ENCODE measurements around the gene FBXO24.

FBXO24 gene

DNA sequence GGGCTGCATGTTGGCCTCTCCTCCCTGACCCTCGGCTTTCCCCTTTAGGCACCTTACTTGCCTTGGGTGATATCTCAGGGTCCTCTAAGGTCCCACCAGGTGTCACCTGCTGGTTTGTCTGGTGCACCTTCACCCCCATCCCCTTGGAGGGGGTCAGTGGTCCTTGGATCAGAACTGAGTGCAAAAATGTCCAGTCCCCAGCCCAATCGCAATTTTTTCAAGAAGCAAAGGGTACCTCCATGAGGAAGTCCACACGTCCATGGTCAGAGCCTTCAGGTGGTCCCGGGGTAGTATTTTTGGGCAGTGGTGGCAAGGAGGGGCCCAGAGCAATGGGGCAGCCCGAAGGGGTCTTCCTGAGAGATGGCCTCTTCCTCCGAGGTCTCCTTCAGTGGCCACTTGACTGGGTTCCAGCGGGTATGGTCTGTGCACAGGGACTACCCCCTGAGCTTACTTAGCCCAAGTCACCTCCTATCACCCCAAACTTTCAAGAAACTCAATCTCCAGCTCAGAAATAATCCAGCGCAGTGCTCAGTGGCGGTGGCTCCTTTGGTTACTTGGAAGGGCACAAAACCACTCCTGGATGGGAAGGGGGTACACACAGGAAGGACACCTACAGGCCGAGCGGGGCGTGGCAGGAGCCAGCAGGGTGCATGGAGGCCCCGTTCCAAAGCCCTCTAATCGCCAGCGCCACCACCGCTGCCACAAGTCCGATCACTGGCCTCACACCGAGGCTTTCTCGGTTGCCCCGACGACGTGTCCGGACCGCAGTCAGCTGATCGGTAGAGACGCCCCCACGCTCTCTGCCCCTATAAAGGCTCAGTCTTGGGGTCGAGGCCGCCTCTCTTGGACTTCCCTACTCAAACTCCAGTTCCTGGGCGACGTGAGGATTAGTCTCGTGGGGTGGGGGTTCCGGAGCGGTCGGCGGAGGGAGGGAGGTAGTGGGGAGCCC lies 17.0 kb upstream of the FBXO24 start (continued):
- TF ChIP-seq ZNF398 (tag by site-specific recombination; IDR thresholded peaks at IDR 0.05) = 0 out of 2 replicates have a peak, but pooled peaks have one; percentile 30
- TF ChIP-seq, protein P1, sequence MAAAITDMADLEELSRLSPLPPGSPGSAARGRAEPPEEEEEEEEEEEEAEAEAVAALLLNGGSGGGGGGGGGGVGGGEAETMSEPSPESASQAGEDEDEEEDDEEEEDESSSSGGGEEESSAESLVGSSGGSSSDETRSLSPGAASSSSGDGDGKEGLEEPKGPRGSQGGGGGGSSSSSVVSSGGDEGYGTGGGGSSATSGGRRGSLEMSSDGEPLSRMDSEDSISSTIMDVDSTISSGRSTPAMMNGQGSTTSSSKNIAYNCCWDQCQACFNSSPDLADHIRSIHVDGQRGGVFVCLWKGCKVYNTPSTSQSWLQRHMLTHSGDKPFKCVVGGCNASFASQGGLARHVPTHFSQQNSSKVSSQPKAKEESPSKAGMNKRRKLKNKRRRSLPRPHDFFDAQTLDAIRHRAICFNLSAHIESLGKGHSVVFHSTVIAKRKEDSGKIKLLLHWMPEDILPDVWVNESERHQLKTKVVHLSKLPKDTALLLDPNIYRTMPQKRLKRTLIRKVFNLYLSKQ (tag by site-specific recombination; IDR thresholded peaks at IDR 0.05; ENCODE audit: borderline replicate concordance) = no peak
- TF ChIP-seq ZNF394 (tag by site-specific recombination; IDR thresholded peaks at IDR 0.05; ENCODE audit: borderline replicate concordance) = 0 out of 2 replicates have a peak, but pooled peaks have one; percentile 32
- peak; percentile 48 for TF ChIP-seq SP2 (tag by site-specific recombination; IDR thresholded peaks at IDR 0.05)
- 0 out of 2 replicates have a peak, but pooled peaks have one; percentile 9 for TF ChIP-seq ZNF580 (tag by site-specific recombination; IDR thresholded peaks at IDR 0.05)
- TF ChIP-seq, protein P2, sequence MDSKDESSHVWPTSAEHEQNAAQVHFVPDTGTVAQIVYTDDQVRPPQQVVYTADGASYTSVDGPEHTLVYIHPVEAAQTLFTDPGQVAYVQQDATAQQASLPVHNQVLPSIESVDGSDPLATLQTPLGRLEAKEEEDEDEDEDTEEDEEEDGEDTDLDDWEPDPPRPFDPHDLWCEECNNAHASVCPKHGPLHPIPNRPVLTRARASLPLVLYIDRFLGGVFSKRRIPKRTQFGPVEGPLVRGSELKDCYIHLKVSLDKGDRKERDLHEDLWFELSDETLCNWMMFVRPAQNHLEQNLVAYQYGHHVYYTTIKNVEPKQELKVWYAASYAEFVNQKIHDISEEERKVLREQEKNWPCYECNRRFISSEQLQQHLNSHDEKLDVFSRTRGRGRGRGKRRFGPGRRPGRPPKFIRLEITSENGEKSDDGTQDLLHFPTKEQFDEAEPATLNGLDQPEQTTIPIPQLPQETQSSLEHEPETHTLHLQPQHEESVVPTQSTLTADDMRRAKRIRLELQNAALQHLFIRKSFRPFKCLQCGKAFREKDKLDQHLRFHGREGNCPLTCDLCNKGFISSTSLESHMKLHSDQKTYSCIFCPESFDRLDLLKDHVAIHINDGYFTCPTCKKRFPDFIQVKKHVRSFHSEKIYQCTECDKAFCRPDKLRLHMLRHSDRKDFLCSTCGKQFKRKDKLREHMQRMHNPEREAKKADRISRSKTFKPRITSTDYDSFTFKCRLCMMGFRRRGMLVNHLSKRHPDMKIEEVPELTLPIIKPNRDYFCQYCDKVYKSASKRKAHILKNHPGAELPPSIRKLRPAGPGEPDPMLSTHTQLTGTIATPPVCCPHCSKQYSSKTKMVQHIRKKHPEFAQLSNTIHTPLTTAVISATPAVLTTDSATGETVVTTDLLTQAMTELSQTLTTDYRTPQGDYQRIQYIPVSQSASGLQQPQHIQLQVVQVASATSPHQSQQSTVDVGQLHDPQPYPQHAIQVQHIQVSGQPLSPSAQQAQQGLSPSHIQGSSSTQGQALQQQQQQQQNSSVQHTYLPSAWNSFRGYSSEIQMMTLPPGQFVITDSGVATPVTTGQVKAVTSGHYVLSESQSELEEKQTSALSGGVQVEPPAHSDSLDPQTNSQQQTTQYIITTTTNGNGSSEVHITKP (tag by site-specific recombination; IDR thresholded peaks at IDR 0.05) = peak; percentile 52; the same call in 1 of the 2 replicates
- TF ChIP-seq GLIS1 (tag by site-specific recombination; IDR thresholded peaks at IDR 0.05) = no peak
- TF ChIP-seq ZNF792 (tag by site-specific recombination; IDR thresholded peaks at IDR 0.05) = no peak
- TF ChIP-seq, protein P3, sequence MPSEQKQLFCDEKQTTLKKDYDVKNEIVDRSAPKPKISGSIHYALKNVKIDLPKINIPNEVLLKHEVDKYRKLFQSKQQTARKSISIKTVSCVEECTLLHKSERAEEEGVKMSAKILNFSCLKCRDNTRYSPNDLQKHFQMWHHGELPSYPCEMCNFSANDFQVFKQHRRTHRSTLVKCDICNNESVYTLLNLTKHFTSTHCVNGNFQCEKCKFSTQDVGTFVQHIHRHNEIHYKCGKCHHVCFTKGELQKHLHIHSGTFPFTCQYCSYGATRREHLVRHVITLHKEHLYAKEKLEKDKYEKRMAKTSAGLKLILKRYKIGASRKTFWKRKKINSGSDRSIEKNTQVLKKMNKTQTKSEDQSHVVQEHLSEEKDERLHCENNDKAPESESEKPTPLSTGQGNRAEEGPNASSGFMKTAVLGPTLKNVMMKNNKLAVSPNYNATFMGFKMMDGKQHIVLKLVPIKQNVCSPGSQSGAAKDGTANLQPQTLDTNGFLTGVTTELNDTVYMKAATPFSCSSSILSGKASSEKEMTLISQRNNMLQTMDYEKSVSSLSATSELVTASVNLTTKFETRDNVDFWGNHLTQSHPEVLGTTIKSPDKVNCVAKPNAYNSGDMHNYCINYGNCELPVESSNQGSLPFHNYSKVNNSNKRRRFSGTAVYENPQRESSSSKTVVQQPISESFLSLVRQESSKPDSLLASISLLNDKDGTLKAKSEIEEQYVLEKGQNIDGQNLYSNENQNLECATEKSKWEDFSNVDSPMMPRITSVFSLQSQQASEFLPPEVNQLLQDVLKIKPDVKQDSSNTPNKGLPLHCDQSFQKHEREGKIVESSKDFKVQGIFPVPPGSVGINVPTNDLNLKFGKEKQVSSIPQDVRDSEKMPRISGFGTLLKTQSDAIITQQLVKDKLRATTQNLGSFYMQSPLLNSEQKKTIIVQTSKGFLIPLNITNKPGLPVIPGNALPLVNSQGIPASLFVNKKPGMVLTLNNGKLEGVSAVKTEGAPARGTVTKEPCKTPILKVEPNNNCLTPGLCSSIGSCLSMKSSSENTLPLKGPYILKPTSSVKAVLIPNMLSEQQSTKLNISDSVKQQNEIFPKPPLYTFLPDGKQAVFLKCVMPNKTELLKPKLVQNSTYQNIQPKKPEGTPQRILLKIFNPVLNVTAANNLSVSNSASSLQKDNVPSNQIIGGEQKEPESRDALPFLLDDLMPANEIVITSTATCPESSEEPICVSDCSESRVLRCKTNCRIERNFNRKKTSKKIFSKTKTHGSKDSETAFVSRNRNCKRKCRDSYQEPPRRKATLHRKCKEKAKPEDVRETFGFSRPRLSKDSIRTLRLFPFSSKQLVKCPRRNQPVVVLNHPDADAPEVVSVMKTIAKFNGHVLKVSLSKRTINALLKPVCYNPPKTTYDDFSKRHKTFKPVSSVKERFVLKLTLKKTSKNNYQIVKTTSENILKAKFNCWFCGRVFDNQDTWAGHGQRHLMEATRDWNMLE (tag by site-specific recombination; conservative IDR thresholded peaks at IDR 0.05; ENCODE audit: low read depth) = no peak
- no peak for TF ChIP-seq ZFP41 (tag by site-specific recombination; IDR thresholded peaks at IDR 0.05; ENCODE audit: borderline replicate concordance)
- TF ChIP-seq ZNF473 (tag by site-specific recombination; IDR thresholded peaks at IDR 0.05) = no peak
- 0 out of 2 replicates have a peak, but pooled peaks have one; percentile 6 for TF ChIP-seq KLF1 (tag by site-specific recombination; IDR thresholded peaks at IDR 0.05)
- no peak for TF ChIP-seq ZNF560 (tag by site-specific recombination; IDR thresholded peaks at IDR 0.05; ENCODE audit: borderline replicate concordance)
- no peak for TF ChIP-seq ZNF366 (tag by site-specific recombination; conservative IDR thresholded peaks at IDR 0.05)
- no peak for TF ChIP-seq ZNF175 (tag by site-specific recombination; IDR thresholded peaks at IDR 0.05)
- peak; percentile 59; the same call in 1 of the 2 replicates for TF ChIP-seq KLF9 (tag by site-specific recombination; IDR thresholded peaks at IDR 0.05; ENCODE audit: low read depth)
